ENCODE results near the gene GTF2H2C_2.
"Not testable (repeated sequence)": the region's sequence is repeated elsewhere in the genome, so short reads cannot be mapped to it uniquely, and the experiment has no call there.

Gene GTF2H2C_2

DNA sequence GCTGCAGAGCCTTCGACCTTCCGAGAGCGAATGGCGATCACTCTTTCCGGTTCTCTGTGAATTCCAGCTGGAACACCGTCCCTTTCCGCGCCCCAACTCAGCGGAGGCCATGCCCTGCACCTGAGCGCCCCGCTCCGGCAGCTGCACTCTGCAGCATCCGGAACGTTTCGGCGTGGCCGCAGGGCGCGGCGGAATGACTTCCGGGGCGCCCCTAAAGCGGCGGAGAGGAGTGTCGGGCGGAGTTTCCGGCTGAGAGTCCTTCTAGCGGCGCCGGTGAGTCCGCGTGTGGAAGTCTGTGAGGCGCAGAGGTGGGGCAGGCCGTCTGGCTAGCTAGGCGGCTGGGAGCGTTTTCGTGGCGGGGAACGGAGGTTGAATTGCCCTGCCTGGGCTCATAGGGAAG lies at the start of gene GTF2H2C_2:
TSS of gene GTF2H2C_2 (plus strand) at position 252 of the 400 bp plus-strand sequence.
- DNase-seq (ENCODE audit: low spot score), result not testable (repeated sequence)
- peak; percentile 94 for ATAC-seq (ENCODE audit: low FRiP score)

DNA sequence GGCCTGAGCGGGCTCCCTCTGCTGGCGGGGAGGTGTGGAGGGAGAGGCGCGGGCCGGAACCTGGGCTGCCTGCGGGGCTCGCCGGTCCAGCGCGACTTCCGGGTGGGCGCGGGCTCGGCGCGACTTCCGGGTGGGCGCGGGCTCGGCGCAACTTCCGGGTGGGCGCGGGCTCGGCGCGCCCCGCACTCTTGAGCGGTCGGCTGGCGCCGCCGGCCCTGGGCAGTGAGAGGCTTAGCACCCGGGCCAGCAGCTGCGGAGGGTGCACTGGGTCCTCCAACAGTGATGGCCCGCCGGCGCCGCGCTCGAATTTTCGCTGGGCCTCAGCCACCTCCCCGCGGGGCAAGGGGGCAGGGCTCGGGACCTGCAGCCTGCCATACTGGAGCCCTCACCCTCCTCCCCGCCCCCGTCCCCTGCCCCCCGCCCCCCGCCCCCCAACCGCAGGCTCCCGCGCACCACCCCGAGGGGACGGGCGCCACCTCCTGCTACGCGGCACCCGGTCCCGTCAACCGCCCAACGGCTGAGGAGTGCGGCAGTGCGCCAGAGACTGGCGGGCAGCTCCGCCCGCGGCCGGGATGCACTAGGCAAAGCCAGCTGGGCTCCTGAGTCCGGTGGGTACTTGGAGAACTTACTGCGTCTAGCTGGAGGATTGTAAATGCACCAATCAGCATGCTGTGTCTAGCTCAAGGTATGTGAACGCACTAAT lies 14.0 kb upstream of the GTF2H2C_2 start:
- DNase-seq (ENCODE audit: low spot score) (peak; percentile 22), ATAC-seq (ENCODE audit: low FRiP score) (peak; percentile 75)

GRCh38 chr5:70421322-70421721 lies 6.2 kb downstream of the GTF2H2C_2 start:
- DNase-seq (ENCODE audit: low spot score); ATAC-seq (ENCODE audit: low FRiP score): not testable (repeated sequence)

DNA sequence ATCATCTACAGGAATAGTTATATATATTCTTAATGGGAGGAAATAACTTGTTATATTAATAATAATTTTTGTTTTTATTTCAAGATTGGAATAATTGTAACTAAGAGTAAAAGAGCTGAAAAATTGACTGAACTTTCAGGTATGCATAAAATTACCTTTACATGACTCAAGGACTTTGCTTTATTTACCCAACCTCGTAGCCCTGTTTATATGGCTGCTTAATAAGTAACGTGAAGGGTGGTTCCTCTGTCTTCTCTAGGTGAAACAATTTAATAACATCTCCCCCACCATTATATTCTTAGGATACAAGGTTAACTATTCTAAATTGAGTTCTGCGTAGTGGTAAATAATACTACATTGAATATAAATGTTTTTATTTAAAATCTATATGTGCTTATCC lies 8.0 kb downstream of the GTF2H2C_2 start:
- not testable (repeated sequence) for DNase-seq (ENCODE audit: low spot score); ATAC-seq (ENCODE audit: low FRiP score)

DNA sequence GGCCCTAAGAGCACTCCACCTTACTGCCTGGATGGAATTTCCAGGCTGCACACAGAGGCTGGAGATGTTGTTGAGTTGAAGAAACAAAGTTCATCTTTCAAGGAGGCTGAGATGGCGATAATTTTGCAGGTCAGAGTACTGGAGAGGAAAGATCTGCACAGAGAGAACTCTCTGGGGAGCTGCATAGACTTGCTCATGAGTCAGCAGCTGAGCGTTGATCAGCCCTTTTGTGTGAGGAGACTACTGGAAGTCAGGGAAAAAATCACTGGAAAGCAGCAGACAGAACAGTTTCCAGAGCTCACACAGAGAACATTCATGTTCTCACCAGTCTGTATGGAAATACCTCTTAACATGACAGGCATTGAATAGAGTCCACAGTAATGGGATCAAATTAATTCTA lies 23.4 kb downstream of the GTF2H2C_2 start:
- DNase-seq (ENCODE audit: low spot score); ATAC-seq (ENCODE audit: low FRiP score): not testable (repeated sequence)

DNA sequence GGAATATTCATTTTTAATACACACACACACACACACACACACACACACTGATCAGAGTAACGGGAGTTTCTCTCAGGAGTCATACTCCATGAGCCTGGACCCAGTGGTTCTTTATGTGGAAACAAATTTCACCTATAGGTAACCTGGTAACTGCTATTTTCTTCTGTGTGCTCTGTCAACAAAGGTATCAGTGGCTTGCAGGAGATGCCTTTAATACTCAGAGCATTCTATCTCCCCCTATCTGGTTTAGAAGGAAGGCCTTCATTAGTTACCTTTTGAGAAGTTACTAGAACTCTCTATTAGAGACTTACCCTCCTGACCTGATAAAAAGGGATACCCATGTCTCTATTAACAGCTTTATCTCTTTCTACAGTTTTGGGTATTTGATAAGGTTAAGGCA lies 34.4 kb downstream of the GTF2H2C_2 start:
- not testable (repeated sequence) for DNase-seq (ENCODE audit: low spot score); ATAC-seq (ENCODE audit: low FRiP score)

DNA sequence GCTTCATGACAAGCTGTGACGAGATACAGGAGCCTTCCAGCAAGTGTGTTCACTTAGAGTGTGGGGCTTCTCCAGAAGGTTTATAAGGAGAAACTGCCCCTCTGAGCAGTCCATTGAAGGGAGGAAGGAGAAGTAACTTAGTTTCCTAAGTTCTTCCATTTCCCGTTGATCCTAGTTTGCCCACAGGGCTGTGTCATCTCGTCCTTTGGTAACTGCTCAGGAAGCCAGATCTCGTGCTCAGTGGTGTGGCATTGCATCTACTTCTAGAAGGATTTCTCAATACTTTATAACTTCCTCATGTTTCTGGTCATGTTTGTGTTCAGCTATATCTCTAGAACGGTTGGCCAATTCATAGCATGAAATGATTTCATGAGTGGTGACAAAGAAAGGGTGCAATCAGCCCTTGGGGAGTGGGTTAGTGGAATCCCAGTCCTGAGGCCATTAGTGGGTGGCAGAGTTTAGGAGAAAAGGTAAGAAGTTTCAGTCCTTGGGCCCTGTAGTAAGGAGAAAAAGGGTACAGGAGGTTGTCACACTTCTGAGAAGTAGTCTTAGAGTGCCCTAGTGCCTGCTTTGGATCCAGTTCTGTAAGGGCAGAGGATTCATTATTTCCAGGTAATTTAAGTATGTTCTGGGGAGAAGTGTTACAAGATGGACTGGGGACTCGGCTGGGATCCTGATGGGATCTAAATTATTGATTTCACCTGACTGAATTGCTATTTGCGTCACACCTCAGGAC lies 36.2 kb downstream of the GTF2H2C_2 start:
- ATAC-seq (ENCODE audit: low FRiP score); DNase-seq (ENCODE audit: low spot score): not testable (repeated sequence)

DNA sequence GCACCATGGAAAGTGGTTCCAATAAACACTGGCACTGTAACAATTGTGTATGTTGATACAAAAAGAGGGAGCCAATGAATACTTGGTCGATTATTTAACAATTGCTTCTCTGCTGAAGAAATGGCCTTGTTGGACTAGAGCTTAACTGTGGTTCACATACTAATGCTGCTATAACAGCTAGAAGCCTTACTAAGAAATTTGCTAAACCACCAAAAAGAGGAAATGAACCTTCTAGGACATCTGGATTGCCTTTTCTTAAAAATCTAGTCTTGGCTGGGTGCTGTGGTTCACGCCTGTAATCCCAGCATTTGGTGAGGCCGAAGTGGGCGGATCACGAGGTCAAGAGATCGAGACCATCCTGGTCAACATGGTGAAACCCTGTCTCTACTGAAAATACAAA lies 41.9 kb downstream of the GTF2H2C_2 start:
- DNase-seq (ENCODE audit: low spot score); ATAC-seq (ENCODE audit: low FRiP score): not testable (repeated sequence)

DNA sequence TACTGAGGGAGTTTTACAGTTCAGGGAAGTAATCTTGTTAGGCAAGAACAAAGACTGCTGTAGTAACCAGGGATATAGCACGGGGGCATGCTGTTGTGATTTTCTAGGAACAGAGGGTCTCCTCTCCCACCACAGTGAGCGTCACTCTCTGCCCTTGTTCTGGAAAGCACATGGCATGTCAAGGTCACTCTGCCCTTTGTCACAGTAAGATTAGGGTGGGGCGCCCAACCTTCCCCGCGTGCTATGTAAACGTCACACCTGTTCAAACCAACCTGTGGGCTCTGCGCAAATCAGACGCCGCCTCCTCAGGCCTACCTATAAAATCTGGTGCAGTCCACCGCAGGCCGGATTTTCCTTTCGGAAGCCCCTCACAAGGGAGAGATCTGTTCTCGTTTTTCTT lies 44.0 kb downstream of the GTF2H2C_2 start:
- not testable (repeated sequence) for DNase-seq (ENCODE audit: low spot score)

GRCh38 chr5:70461984-70462383 lies 46.8 kb downstream of the GTF2H2C_2 start:
- not testable (repeated sequence) for DNase-seq (ENCODE audit: low spot score); ATAC-seq (ENCODE audit: low FRiP score)

More for the DNA sequence above, 44.0 kb downstream of the GTF2H2C_2 start:
- not testable (repeated sequence) for ATAC-seq (ENCODE audit: low FRiP score)

GRCh38 chr5:70464019-70464637 lies 49.0 kb downstream of the GTF2H2C_2 start:
- not testable (repeated sequence) for DNase-seq (ENCODE audit: low spot score); ATAC-seq (ENCODE audit: low FRiP score)

GRCh38 chr5:70469926-70470509 lies 54.9 kb downstream of the GTF2H2C_2 start:
- ATAC-seq (ENCODE audit: low FRiP score); DNase-seq (ENCODE audit: low spot score): not testable (repeated sequence)

Data from omental fat pad (tissue), 1 donor.